Coronary artery (tissue), 2 donors: ENCODE measurements around the gene ZNF609.

ENCODE experiments used
- DNase-seq: peaks from one replicate; pipeline ENCODE4 v3.0.0-alpha.2; 2017; ENCODE audit warnings: low spot score
- H3K27ac ChIP-seq, 2 donors: fragments of 200-600 bp; sonication (generic); one replicate each; pipeline ENCODE4 v1.5.1; 2016 to 2019
- H3K4me3 ChIP-seq: fragments of 200-600 bp; sonication (generic); 2 replicates; pipeline ENCODE4 v1.5.1; 2016; ENCODE audit warnings: mild to moderate bottlenecking, moderate library complexity
- CTCF ChIP-seq: fragments of 200-600 bp; sonication (generic); IDR thresholded peaks from one replicate; pipeline ENCODE4 v1.5.1; 2019; ENCODE audit warnings: antibody characterized with exemption

ZNF609 gene

GRCh38 chr15:64548235-64548634, 87.9 kb downstream of the ZNF609 start:
- Histone ChIP-seq H3K4me3 (no peak overlapping the region), H3K27ac (no peak overlapping the region)
- TF ChIP-seq CTCF: no peak
- DNase-seq: no peak

- DNase-seq: no peak
- no peak for TF ChIP-seq CTCF
- no peak overlapping the region for H3K4me3 ChIP-seq
- H3K27ac ChIP-seq: no peak overlapping the region
These were observed 89.5 kb downstream of the ZNF609 start for GRCh38 chr15:64549860-64550259.

- no peak for TF ChIP-seq CTCF
- Histone ChIP-seq H3K27ac (no peak overlapping the region), H3K4me3 (no peak overlapping the region)
- DNase-seq: no peak
These were observed 92.0 kb downstream of the ZNF609 start for GRCh38 chr15:64552281-64552948.

- Histone ChIP-seq H3K4me3 (no peak overlapping the region), H3K27ac (no peak overlapping the region)
- no peak for TF ChIP-seq CTCF
- no peak for DNase-seq
These were observed 98.2 kb downstream of the ZNF609 start for GRCh38 chr15:64558460-64559179.

- Histone ChIP-seq H3K4me3 (no peak overlapping the region), H3K27ac (no peak overlapping the region)
- no peak for DNase-seq
- TF ChIP-seq CTCF: no peak
These were observed 98.9 kb downstream of the ZNF609 start for GRCh38 chr15:64559243-64559642.

- no peak for DNase-seq
- H3K4me3 ChIP-seq: no peak overlapping the region
- no peak overlapping the region for H3K27ac ChIP-seq
- TF ChIP-seq CTCF: no peak
These were observed 100.1 kb downstream of the ZNF609 start for GRCh38 chr15:64560501-64560900.

GRCh38 chr15:64560998-64561397, 100.6 kb downstream of the ZNF609 start:
- no peak overlapping the region for H3K27ac ChIP-seq
- DNase-seq: no peak
- no peak overlapping the region for H3K4me3 ChIP-seq
- no peak for TF ChIP-seq CTCF
